Measurements from ENCODE around the gene NABP2.
"Not testable (repeated sequence)": the region's sequence is repeated elsewhere in the genome, so short reads cannot be mapped to it uniquely, and the experiment has no call there.

The NABP2 gene

GRCh38 chr12:56271031-56271430 is 46.9 kb downstream of the NABP2 start:
- Mint-ChIP-seq H3K27me3 (no peaks in the 10 kb centered on the region), H3K4me1 (peaks cover 18% of the 10 kb centered on the region), H3K36me3 (peaks cover 15% of the 10 kb centered on the region), H3K4me3 (no peak overlapping the region), H3K9me3 (no peaks in the 10 kb centered on the region), H3K27ac (peak overlapping the region; percentile 4)

- H3K36me3 Mint-ChIP-seq: peaks cover 15% of the 10 kb centered on the region
- H3K4me1 Mint-ChIP-seq, H3K9me3 Mint-ChIP-seq, H3K4me3 Mint-ChIP-seq, H3K27me3 Mint-ChIP-seq, H3K27ac Mint-ChIP-seq: not testable (repeated sequence)
These were observed 48.3 kb downstream of the NABP2 start for GRCh38 chr12:56272468-56272867.

GRCh38 chr12:56274299-56274698 is 50.2 kb downstream of the NABP2 start:
- Mint-ChIP-seq H3K36me3 (peaks cover 16% of the 10 kb centered on the region), H3K27ac (no peak overlapping the region), H3K4me1 (no peaks in the 10 kb centered on the region), H3K9me3 (no peaks in the 10 kb centered on the region), H3K4me3 (no peak overlapping the region), H3K27me3 (no peaks in the 10 kb centered on the region)

GRCh38 chr12:56278905-56279304 is 54.8 kb downstream of the NABP2 start:
- no peak overlapping the region for H3K4me3 Mint-ChIP-seq
- H3K27ac Mint-ChIP-seq: no peak overlapping the region
- H3K9me3 Mint-ChIP-seq: no peaks in the 10 kb centered on the region
- no peaks in the 10 kb centered on the region for H3K27me3 Mint-ChIP-seq
- peaks cover 15% of the 10 kb centered on the region for H3K36me3 Mint-ChIP-seq
- H3K4me1 Mint-ChIP-seq: no peaks in the 10 kb centered on the region

Data from activated naive CD4-positive, alpha-beta T cell treated with anti-CD3 and anti-CD28 coated beads, Interleukin-2, amount 50 U/mL, for 24 hours (primary cell).